IgD-negative memory B cell (primary cell): ENCODE data around the gene OSBPL6. TPM values are rescaled to one million over a fixed set of nuclear protein-coding genes. Genes with fewer than 3 reads are reported as not detected.
"Not testable (repeated sequence)": the region's sequence is repeated elsewhere in the genome, so short reads cannot be mapped to it uniquely, and the experiment has no call there.

Source experiments
- H3K27ac Mint-ChIP-seq, 3 donors: one replicate each; pipeline ENCODE4 v1.8.0; 2020 to 2022; ENCODE audit warnings: mild to moderate bottlenecking in 3 of 3, mixed read lengths in 3 of 3, moderate library complexity in 1 of 3
- H3K27me3 Mint-ChIP-seq: one replicate; pipeline ENCODE4 v1.8.0; 2021; ENCODE audit warnings: mixed read lengths
- H3K36me3 Mint-ChIP-seq: one replicate; pipeline ENCODE4 v1.8.0; 2020; ENCODE audit warnings: mild to moderate bottlenecking, mixed read lengths
- H3K4me1 Mint-ChIP-seq, 3 donors: one replicate each; pipeline ENCODE4 v1.8.0; 2020 to 2022; ENCODE audit warnings: mixed read lengths in 3 of 3, mild to moderate bottlenecking in 1 of 3
- H3K4me3 Mint-ChIP-seq, 4 donors: one replicate each; pipeline ENCODE4 v1.8.0; 2020 to 2022; ENCODE audit warnings: mild to moderate bottlenecking in 4 of 4, mixed read lengths in 4 of 4, moderate library complexity in 3 of 4
- H3K9me3 Mint-ChIP-seq, 3 donors: one replicate each; pipeline ENCODE4 v1.8.0; 2020 to 2021; ENCODE audit warnings: mixed read lengths in 3 of 3, mild to moderate bottlenecking in 1 of 3
- polyA plus RNA-seq: library from polyadenylated mRNA; unstranded; fragments of 300-500 nt; fragmentation: Illumina TruSeq; gene quantifications from one replicate; pipeline ENCODE4 v1.2.3, GENCODE V29; 2021

OSBPL6 gene
- polyA plus RNA-seq, 1 donor from 2014 or later = not detected

GRCh38 chr2:178306352-178307073 is 112.2 kb downstream of the OSBPL6 start:
- Mint-ChIP-seq H3K4me3 (peak overlapping the region in 1 of 4 donors; percentile 29), H3K27me3 (peaks cover 8% of the 10 kb centered on the region)

GRCh38 chr2:178307650-178308049 is 113.3 kb downstream of the OSBPL6 start:
- no peaks in the 10 kb centered on the region for H3K4me1 Mint-ChIP-seq
- H3K9me3 Mint-ChIP-seq = peaks cover 0 to 2% (median 0%) of the 10 kb centered on the region in 3 donors
- peaks cover 8% of the 10 kb centered on the region for H3K27me3 Mint-ChIP-seq
- H3K36me3 Mint-ChIP-seq = peaks cover 2% of the 10 kb centered on the region
- H3K27ac Mint-ChIP-seq = no peak overlapping the region
- no peak overlapping the region for H3K4me3 Mint-ChIP-seq

More at GRCh38 chr2:178306352-178307073, 112.2 kb downstream of the OSBPL6 start:
- H3K9me3 Mint-ChIP-seq = peaks cover 0 to 2% (median 0%) of the 10 kb centered on the region in 3 donors
- H3K27ac Mint-ChIP-seq = no peak overlapping the region
- H3K4me1 Mint-ChIP-seq = no peaks in the 10 kb centered on the region
- H3K36me3 Mint-ChIP-seq = peaks cover 2% of the 10 kb centered on the region

- Mint-ChIP-seq H3K36me3 (no peaks in the 10 kb centered on the region), H3K9me3 (peaks cover 0 to 2% (median 0%) of the 10 kb centered on the region in 3 donors), H3K27me3 (peaks cover 7% of the 10 kb centered on the region), H3K4me3 (no peak overlapping the region), H3K4me1 (no peaks in the 10 kb centered on the region), H3K27ac (no peak overlapping the region)
Measured at GRCh38 chr2:178309541-178309940, 115.2 kb downstream of the OSBPL6 start.

GRCh38 chr2:178315078-178315477 is 120.8 kb downstream of the OSBPL6 start:
- Mint-ChIP-seq H3K27ac (no peak overlapping the region), H3K9me3 (peaks cover 0 to 2% (median 0%) of the 10 kb centered on the region in 3 donors), H3K36me3 (no peaks in the 10 kb centered on the region), H3K4me3 (no peak overlapping the region), H3K27me3 (peaks cover 11% of the 10 kb centered on the region), H3K4me1 (no peaks in the 10 kb centered on the region)

GRCh38 chr2:178315488-178315948 is 121.2 kb downstream of the OSBPL6 start:
- Mint-ChIP-seq H3K36me3 (no peaks in the 10 kb centered on the region), H3K27me3 (peaks cover 11% of the 10 kb centered on the region), H3K9me3 (peaks cover 0 to 2% (median 0%) of the 10 kb centered on the region in 3 donors), H3K4me1 (no peaks in the 10 kb centered on the region), H3K27ac (no peak overlapping the region), H3K4me3 (no peak overlapping the region)

GRCh38 chr2:178317811-178318210 is 123.5 kb downstream of the OSBPL6 start:
- no peaks in the 10 kb centered on the region for H3K9me3 Mint-ChIP-seq
- no peak overlapping the region for H3K27ac Mint-ChIP-seq
- no peaks in the 10 kb centered on the region for H3K36me3 Mint-ChIP-seq
- H3K4me3 Mint-ChIP-seq = no peak overlapping the region
- H3K4me1 Mint-ChIP-seq = no peaks in the 10 kb centered on the region
- H3K27me3 Mint-ChIP-seq = peaks cover 6% of the 10 kb centered on the region

GRCh38 chr2:178320011-178320585 is 125.8 kb downstream of the OSBPL6 start:
- H3K9me3 Mint-ChIP-seq = no peaks in the 10 kb centered on the region
- H3K36me3 Mint-ChIP-seq = no peaks in the 10 kb centered on the region
- H3K27ac Mint-ChIP-seq = no peak overlapping the region
- H3K4me3 Mint-ChIP-seq = no peak overlapping the region
- H3K4me1 Mint-ChIP-seq = no peaks in the 10 kb centered on the region
- peaks cover 15% of the 10 kb centered on the region for H3K27me3 Mint-ChIP-seq

GRCh38 chr2:178322068-178322467 is 127.8 kb downstream of the OSBPL6 start:
- H3K4me3 Mint-ChIP-seq = no peak overlapping the region
- H3K36me3 Mint-ChIP-seq = no peaks in the 10 kb centered on the region
- H3K27ac Mint-ChIP-seq = no peak overlapping the region
- H3K27me3 Mint-ChIP-seq = peaks cover 17% of the 10 kb centered on the region
- no peaks in the 10 kb centered on the region for H3K4me1 Mint-ChIP-seq
- no peaks in the 10 kb centered on the region for H3K9me3 Mint-ChIP-seq

GRCh38 chr2:178323331-178323730 is 129.0 kb downstream of the OSBPL6 start:
- H3K4me1 Mint-ChIP-seq, H3K27ac Mint-ChIP-seq, H3K9me3 Mint-ChIP-seq, H3K4me3 Mint-ChIP-seq, H3K36me3 Mint-ChIP-seq: not testable (repeated sequence)
- peaks cover 17% of the 10 kb centered on the region for H3K27me3 Mint-ChIP-seq

- H3K27me3 Mint-ChIP-seq = peaks cover 15% of the 10 kb centered on the region
- H3K9me3 Mint-ChIP-seq = no peaks in the 10 kb centered on the region
- H3K4me3 Mint-ChIP-seq = no peak overlapping the region
- H3K27ac Mint-ChIP-seq = no peak overlapping the region
- H3K4me1 Mint-ChIP-seq = no peaks in the 10 kb centered on the region
- H3K36me3 Mint-ChIP-seq = no peaks in the 10 kb centered on the region
Measured at GRCh38 chr2:178324077-178324476, 129.8 kb downstream of the OSBPL6 start.

- H3K27me3 Mint-ChIP-seq = peaks cover 13% of the 10 kb centered on the region
Measured at GRCh38 chr2:178325268-178325667, 131.0 kb downstream of the OSBPL6 start.

GRCh38 chr2:178327516-178327915 is 133.2 kb downstream of the OSBPL6 start:
- Mint-ChIP-seq H3K27me3 (peaks cover 12% of the 10 kb centered on the region), H3K4me1 (no peaks in the 10 kb centered on the region), H3K4me3 (no peak overlapping the region), H3K27ac (no peak overlapping the region), H3K9me3 (no peaks in the 10 kb centered on the region), H3K36me3 (no peaks in the 10 kb centered on the region)

More at GRCh38 chr2:178325268-178325667, 131.0 kb downstream of the OSBPL6 start:
- Mint-ChIP-seq H3K27ac (no peak overlapping the region), H3K9me3 (no peaks in the 10 kb centered on the region), H3K4me1 (no peaks in the 10 kb centered on the region), H3K36me3 (no peaks in the 10 kb centered on the region), H3K4me3 (no peak overlapping the region)

GRCh38 chr2:178328037-178328436 is 133.7 kb downstream of the OSBPL6 start:
- Mint-ChIP-seq H3K36me3 (no peaks in the 10 kb centered on the region), H3K4me3 (no peak overlapping the region)

GRCh38 chr2:178330175-178331017 is 136.1 kb downstream of the OSBPL6 start:
- H3K4me3 Mint-ChIP-seq = no peak overlapping the region
- H3K36me3 Mint-ChIP-seq = no peaks in the 10 kb centered on the region
- H3K9me3 Mint-ChIP-seq = no peaks in the 10 kb centered on the region
- H3K4me1 Mint-ChIP-seq = no peaks in the 10 kb centered on the region
- H3K27ac Mint-ChIP-seq = no peak overlapping the region
- H3K27me3 Mint-ChIP-seq = peaks cover 3% of the 10 kb centered on the region

More at GRCh38 chr2:178328037-178328436, 133.7 kb downstream of the OSBPL6 start:
- H3K9me3 Mint-ChIP-seq = no peaks in the 10 kb centered on the region
- peaks cover 12% of the 10 kb centered on the region for H3K27me3 Mint-ChIP-seq
- no peak overlapping the region for H3K27ac Mint-ChIP-seq
- H3K4me1 Mint-ChIP-seq = no peaks in the 10 kb centered on the region
